Heart left ventricle (tissue), 13 donors: ENCODE results near the gene TXNDC8.

Experiments
- POLR2A ChIP-seq, 2 donors: fragments of 450-650 bp; IDR thresholded peaks; one replicate each; pipeline ENCODE4 v1.6.1; 2017; ENCODE audit warnings: antibody characterized with exemption in 2 of 2, mild to moderate bottlenecking in 2 of 2, moderate library complexity in 2 of 2
- TF ChIP-seq, protein P1 (sequence below), 12 donors: fragments of 200-600 bp; sonication (generic) in 4 of 12; IDR thresholded peaks; one replicate each; pipeline versions ENCODE4 v1.5.0 to v1.8.0; 2018 to 2022; ENCODE audit warnings: antibody characterized with exemption in 12 of 12, mild to moderate bottlenecking in 5 of 12
- donor health status: ischemic (EF 13 %, LVEDD 7.1; RV severe dilation, severe dysfunction).
- donor health status: DM: no; HTN: yes; CAD: no.
- donor health status: DM: no; HTN: no; CAD: no.
- donor health status: ischemic (EF 25% LVEDD 6.9; RV normal size, moderate dysfunction).
- donor health status: ischemic (EF 25% LVEDD 5.7; RV mildly dilated, moderate dysfunction).
- donor health status: ischemic (EF 35%, LVEDD 5.7; RV mildly dilated, moderate dysfunction).
- donor health status: nonischemic (EF 11% LVEDD 7.7; RV severe dilation, severe dysfunction).
- donor health status: DM: yes; HTN: yes; CAD: no.
- donor health status: PGD.
- donor health status: ischemic (EF 29% LVEDD 5.4; RV normal size, mild dysfunction).
- donor health status: nonischemic (EF 23%, LVEDD 6.1; RV moderate dilation, normal function).

GRCh38 chr9:110316261-110317075, 21.2 kb downstream of the TXNDC8 start:
- TF ChIP-seq, protein P1, sequence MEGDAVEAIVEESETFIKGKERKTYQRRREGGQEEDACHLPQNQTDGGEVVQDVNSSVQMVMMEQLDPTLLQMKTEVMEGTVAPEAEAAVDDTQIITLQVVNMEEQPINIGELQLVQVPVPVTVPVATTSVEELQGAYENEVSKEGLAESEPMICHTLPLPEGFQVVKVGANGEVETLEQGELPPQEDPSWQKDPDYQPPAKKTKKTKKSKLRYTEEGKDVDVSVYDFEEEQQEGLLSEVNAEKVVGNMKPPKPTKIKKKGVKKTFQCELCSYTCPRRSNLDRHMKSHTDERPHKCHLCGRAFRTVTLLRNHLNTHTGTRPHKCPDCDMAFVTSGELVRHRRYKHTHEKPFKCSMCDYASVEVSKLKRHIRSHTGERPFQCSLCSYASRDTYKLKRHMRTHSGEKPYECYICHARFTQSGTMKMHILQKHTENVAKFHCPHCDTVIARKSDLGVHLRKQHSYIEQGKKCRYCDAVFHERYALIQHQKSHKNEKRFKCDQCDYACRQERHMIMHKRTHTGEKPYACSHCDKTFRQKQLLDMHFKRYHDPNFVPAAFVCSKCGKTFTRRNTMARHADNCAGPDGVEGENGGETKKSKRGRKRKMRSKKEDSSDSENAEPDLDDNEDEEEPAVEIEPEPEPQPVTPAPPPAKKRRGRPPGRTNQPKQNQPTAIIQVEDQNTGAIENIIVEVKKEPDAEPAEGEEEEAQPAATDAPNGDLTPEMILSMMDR (IDR thresholded peaks at IDR 0.05), result no peak
- no peak for TF ChIP-seq POLR2A (IDR thresholded peaks at IDR 0.05)
